ENCODE results near the gene FSTL4. TPM values are rescaled to one million over a fixed set of nuclear protein-coding genes. Genes with fewer than 3 reads are reported as not detected.

FSTL4 gene
- total RNA-seq, 1 donor from 2014 or later, result 0.67 TPM

GRCh38 chr5:133293960-133294359 lies 318.4 kb downstream of the FSTL4 start:
- Histone ChIP-seq H3K36me3 (no peaks in the 10 kb centered on the region), H3K4me1 (no peaks in the 10 kb centered on the region), H3K4me3 (no peak overlapping the region), H3K9me3 (no peaks in the 10 kb centered on the region), H3K27ac (no peak overlapping the region), H3K27me3 (no peaks in the 10 kb centered on the region)
- DNase-seq (no peak), ATAC-seq (no peak)
- TF ChIP-seq, protein P1, sequence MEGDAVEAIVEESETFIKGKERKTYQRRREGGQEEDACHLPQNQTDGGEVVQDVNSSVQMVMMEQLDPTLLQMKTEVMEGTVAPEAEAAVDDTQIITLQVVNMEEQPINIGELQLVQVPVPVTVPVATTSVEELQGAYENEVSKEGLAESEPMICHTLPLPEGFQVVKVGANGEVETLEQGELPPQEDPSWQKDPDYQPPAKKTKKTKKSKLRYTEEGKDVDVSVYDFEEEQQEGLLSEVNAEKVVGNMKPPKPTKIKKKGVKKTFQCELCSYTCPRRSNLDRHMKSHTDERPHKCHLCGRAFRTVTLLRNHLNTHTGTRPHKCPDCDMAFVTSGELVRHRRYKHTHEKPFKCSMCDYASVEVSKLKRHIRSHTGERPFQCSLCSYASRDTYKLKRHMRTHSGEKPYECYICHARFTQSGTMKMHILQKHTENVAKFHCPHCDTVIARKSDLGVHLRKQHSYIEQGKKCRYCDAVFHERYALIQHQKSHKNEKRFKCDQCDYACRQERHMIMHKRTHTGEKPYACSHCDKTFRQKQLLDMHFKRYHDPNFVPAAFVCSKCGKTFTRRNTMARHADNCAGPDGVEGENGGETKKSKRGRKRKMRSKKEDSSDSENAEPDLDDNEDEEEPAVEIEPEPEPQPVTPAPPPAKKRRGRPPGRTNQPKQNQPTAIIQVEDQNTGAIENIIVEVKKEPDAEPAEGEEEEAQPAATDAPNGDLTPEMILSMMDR (IDR thresholded peaks at IDR 0.05), result no peak
- intact Hi-C loops (cut with DNase I), result no loop called here

DNA sequence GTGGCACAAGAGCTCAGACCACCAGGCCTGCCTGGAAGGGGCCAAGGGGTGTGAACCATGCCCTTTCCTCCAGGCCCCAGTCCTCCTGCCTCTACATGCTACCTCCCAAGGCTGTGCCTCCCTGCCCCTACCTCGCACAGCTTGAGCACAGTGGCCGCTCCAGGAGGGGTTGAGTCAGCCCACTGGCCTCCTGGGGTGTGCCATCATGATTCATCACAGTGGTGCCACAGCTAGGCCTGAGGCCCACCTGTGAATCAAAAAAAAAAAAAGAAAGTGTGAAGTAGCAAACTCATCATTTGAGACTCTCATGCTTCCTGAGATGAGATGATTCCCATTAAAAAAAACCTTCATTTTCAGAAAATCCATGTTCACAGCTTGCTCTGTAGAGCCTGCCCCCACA lies 320.0 kb downstream of the FSTL4 start:
- DNase-seq (no peak), ATAC-seq (no peak)
- Histone ChIP-seq H3K4me1 (no peaks in the 10 kb centered on the region), H3K9me3 (no peaks in the 10 kb centered on the region), H3K27ac (no peak overlapping the region), H3K4me3 (no peak overlapping the region), H3K36me3 (no peaks in the 10 kb centered on the region), H3K27me3 (no peaks in the 10 kb centered on the region)
- intact Hi-C loops (cut with DNase I), result no loop called here
- TF ChIP-seq, protein P1 (IDR thresholded peaks at IDR 0.05), result no peak

DNA sequence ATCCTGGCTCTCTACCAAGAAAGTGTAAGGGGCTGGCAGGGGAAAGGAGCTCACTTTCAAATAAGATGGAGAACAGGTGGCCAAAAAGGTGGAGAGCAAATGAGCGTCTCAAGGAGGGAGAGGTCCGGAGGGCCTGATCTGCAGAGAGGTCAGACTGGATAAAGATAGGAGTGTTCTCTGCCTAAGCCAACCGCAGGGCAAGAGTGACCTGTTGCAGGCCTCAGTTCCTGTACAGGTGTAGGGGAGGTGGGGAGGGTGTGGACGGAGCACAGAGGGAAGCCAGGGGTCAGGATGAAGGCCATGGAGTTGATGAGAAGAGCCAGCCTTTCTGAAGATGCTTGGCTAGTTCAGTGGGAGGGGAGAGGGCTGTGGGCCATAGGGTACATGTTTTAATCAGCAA lies 320.8 kb downstream of the FSTL4 start:
- Histone ChIP-seq H3K9me3 (no peaks in the 10 kb centered on the region), H3K4me1 (no peaks in the 10 kb centered on the region), H3K4me3 (no peak overlapping the region), H3K27ac (no peak overlapping the region), H3K36me3 (no peaks in the 10 kb centered on the region), H3K27me3 (no peaks in the 10 kb centered on the region)
- ATAC-seq (no peak), DNase-seq (no peak)
- TF ChIP-seq, protein P1 (IDR thresholded peaks at IDR 0.05), result no peak
- intact Hi-C loops (cut with DNase I), result no loop called here

DNA sequence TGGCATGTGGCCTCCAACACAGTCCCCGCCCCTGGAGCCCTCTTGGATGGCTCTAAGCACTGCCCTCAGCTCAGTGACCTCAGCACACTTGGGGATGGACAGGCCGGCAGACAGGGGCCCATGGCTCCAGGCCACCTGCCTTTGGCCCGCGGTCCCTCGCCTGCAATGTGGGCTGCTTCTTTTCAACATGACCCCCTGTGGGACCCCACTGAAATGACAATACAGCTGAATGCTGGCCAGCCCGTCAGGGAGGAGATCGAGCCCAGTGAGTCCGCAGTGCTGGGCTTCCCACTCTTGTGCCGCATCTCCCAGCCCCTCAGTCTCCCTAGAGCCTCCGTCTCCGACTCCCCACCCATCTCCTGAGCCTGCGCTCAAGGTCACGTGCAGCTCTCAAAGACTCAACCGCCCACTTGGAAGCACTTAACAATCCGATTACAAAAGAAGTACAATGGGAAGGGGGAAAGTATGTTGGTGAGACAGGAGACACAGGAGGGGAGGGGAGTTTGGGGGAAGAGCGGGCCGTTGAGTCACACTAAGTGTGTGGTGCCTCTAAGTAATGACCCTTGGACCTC lies 321.6 kb downstream of the FSTL4 start:
- H3K27me3 ChIP-seq, result no peaks in the 10 kb centered on the region
- DNase-seq, result no peak
- H3K9me3 ChIP-seq, result no peaks in the 10 kb centered on the region
- no peaks in the 10 kb centered on the region for H3K36me3 ChIP-seq
- peak; percentile 17 for ATAC-seq
- no peaks in the 10 kb centered on the region for H3K4me1 ChIP-seq
- intact Hi-C loops (cut with DNase I), result no loop called here
- TF ChIP-seq, protein P1 (IDR thresholded peaks at IDR 0.05), result no peak
- no peak overlapping the region for H3K4me3 ChIP-seq
- no peak overlapping the region for H3K27ac ChIP-seq

DNA sequence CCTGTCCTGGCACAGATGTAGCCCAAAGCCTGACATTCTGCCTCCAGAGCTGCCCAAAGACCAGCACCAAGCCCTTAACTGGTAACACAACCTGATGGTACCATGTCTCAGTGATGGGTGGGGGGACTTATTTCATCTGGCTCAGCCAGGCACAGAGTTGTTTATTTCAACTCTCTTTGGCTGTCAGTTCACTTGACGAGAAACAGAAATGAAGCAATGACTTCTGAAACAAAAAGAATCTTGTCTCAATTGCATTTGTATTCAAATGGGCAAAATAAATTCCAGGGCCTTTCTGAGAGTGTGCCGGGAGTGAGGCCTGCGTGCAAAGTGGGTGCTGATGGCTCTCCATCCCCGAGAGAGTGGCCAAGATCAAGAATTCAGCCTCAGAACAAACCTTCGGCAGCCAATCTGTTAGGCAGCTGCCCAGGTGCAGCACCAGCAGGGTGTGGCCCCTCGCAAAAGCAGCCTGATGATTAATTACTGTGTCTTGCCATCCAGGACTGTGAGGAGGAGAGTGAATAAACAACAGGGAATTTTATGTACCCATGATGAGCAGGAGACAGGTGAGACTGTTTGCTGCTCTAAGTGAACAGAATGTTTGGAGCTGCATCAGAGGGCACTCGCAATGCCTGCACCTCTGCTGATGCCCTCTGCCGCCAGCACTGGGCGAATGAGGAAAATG lies 322.5 kb downstream of the FSTL4 start:
- Histone ChIP-seq H3K4me1 (no peaks in the 10 kb centered on the region), H3K27me3 (no peaks in the 10 kb centered on the region), H3K36me3 (no peaks in the 10 kb centered on the region), H3K4me3 (no peak overlapping the region), H3K9me3 (no peaks in the 10 kb centered on the region), H3K27ac (no peak overlapping the region)
- ATAC-seq, result no peak
- intact Hi-C loops (cut with DNase I), result no loop called here
- DNase-seq, result no peak
- TF ChIP-seq, protein P1 (IDR thresholded peaks at IDR 0.05), result no peak
